CD4-positive, alpha-beta T cell treated with Interleukin-15 for 4 hours (primary cell): ENCODE data around the gene RPRM.
"Not testable (repeated sequence)": the region's sequence is repeated elsewhere in the genome, so short reads cannot be mapped to it uniquely, and the experiment has no call there.

ENCODE experiments used
- DNase-seq: peaks from one replicate; pipeline ENCODE4 v3.0.0-alpha.2; 2020; ENCODE audit warnings: low spot score

The RPRM gene

DNA sequence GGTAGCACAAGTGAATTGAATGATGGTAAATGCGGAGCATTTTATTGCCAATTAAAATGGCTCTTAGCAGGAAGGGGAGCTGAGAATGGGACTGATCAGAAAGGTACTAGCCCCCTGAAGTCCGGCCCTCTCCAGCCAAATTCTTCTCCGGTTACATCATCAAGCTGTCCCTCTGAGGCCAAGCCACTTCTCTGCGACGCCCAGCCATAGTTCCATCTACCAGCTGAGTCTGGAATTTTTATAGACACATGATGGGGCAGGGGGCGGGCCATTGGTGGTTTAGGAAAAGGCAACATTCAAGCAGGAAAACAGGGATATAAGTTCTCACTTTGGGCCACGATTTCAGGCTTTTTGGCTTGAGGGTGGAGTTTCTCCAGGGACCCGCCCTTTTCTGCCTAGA lies 22.7 kb downstream of the RPRM start:
- DNase-seq: no peak

DNA sequence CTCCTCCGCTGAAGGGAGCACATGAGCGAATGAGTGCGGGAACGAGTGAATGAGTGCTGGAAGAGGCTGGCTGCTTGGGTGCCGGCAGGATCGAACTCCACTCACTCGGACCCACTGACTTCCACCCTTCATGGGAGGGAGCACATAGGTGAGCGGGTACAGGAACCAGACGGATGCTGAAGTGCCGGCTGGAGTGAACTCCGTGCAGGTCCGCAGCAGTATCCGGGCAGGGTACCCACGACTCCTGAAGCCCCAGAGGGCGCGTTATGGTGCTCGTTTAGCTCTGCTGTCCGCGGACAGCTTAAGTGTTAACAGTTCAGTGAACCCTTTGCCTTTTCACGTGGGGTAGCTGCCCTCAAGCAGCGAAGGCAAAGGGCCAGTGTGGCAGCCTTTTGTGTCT lies 23.2 kb downstream of the RPRM start:
- no peak for DNase-seq

DNA sequence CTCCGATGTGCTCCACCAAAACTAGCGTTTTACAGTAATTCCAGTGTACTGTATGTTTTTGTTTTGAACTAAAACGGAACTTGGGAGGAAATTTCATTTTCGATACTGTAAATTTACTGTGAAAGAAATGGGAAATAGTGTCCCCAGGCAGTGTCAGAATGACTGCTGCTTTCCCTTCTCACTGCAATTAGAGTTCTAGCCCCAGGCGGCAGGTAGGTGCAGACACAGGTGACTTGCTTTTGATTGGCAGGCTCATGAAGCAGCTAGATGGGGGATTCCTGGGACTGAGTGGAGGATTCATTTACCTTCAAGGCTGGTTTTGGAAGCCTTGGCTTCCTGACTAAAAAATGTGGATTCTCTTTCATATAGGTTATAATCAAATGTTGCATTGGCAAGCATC lies 27.0 kb downstream of the RPRM start:
- DNase-seq: no peak

DNA sequence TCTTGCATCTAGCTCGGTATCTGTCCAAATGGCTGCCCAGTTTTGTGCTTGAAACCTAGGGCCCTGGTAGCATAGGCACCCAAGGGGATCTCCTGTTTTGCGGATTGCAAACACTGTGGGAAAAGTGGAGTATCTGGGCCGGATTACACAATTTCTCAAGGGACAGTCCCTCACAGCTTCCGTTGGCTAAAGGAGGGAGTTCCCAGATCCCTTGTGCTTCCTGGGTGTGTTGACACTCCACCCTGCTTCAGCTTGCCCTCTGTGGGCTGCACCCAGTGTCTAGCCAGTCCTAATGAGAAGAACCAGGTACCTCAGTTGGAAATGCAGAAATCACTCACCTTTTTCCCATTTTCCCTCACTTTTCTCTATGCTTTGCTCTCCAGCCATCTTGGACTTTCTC lies 35.5 kb downstream of the RPRM start:
- DNase-seq: no peak

DNA sequence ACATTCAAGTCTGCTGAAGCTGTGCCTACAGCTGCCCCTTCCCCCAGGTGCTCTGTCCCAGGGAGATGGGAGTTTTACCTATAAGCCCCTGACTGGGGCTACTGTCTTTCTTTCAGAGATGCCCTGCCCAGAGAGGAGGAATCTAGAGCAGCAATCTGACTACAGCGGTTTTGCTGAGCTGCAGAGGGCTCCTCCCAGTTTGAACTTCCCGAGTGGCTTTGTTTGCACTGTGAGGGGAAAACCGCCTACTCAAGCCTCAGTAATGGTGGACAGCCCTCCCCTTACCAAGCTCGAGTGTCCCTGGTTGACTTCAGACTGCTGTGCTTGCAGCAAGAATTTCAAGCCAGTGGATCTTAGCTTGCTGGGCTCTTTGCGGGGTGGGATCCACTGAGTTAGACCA lies 35.9 kb downstream of the RPRM start:
- not testable (repeated sequence) for DNase-seq

DNA sequence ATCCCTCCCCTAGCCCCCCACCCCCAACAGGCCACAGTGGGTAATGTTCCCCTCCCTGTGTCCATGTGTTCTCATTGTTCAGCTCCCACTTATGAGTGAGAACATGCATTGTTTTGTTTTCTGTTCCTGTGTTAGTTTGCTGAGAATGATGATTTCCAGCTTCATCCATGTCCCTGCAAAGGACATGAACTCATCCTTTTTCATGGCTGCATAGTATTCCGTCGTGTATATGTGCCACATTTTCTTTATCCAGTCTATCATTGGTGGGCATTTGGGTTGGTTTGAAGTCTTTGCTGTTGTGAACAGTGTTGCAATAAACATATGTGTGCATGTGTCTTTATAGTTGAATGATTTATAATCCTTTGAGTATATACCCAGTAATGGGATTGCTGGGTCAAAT lies 38.5 kb downstream of the RPRM start:
- not testable (repeated sequence) for DNase-seq

DNA sequence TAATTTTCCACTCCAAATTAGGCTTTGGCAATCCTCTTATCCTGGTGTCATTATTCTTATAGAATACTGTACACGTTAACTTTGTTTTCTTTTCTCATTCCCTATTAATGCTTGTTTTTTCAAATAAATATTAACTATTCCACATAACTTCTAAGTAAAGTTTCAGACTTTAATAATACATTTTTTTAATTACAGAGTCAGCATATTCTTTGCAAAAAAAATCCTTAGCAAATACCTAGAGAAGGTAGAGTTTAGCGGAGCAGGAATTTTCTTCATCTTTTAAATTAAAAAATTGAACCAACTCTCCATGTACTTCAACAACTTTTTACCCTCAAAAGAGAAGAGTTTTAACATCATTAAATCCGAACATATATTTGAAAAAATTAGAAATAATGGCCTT lies 45.2 kb downstream of the RPRM start:
- no peak for DNase-seq

DNA sequence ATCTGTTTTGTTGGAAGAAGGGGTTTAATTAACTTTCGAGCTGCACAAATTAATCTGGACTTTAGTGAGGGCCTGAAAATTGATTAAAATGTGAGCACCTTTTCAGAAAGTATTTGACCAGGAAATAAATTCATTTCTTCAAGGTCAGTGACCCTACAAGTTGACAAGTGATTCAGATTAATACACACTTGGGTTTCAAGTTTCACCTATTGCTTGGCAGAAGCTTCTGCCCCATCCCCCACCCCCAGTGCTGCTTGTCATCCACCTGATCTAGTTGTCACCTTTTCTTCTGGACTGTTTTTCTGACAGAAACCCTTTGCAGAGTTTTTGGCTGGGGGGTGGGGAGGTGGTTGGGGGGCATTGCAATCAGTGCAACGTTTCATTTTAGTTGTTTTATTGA lies 46.2 kb downstream of the RPRM start:
- DNase-seq: no peak

DNA sequence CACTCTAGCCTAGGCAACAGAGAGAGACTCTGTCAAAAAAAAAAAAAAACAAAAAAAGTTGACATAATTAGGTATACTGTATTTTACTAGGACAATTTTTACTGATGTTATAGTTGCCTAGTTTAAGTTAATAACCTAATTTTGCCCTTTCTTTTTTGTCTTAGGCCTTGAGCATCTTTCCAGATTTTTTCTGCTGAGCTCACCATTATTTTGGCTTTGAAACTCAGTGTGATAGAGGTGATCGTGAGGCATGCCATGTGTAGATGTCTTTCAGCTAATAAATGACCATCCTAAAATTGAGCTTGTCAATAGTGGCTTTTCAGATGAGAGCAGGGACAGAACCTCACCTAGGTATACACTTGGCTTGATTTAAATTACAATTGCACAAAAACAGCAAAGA lies 47.4 kb downstream of the RPRM start:
- no peak for DNase-seq
